HepG2 (cell line): Measurements from ENCODE around the gene EVI5. TPM values are rescaled to one million over a fixed set of nuclear protein-coding genes. Genes with fewer than 3 reads are reported as not detected.

ENCODE experiments used
- AHDC1 ChIP-seq: sonication (generic); formaldehyde crosslinking; IDR thresholded peaks from 2 replicates; pipeline ENCODE4 v1.5.1; 2020; ENCODE audit warnings: mild to moderate bottlenecking, missing genetic modification reagents, borderline replicate concordance
- BRD4 ChIP-seq: sonication (generic); formaldehyde crosslinking; IDR thresholded peaks from 2 replicates; pipeline ENCODE4 v1.4.0; 2020; ENCODE audit warnings: missing genetic modification reagents
- CEBPG ChIP-seq: IDR thresholded peaks from 2 replicates; pipeline ENCODE4 v1.6.1; 2016
- CERS6 ChIP-seq: sonication (generic); formaldehyde crosslinking; IDR thresholded peaks from 2 replicates; pipeline ENCODE4 v1.5.0; 2020; ENCODE audit warnings: missing genetic modification reagents
- EP300 ChIP-seq, 3 experiments: sonication (generic) in 1 of 3; formaldehyde crosslinking in 1 of 3; IDR thresholded peaks; 2 replicates each; pipeline versions ENCODE4 v1.5.1 to v1.6.1; 2011 to 2020; ENCODE audit warnings: low read depth in 2 of 3, low read length in 2 of 3, borderline replicate concordance in 1 of 3, improper control_type of control experiment in 1 of 3, mild to moderate bottlenecking in 1 of 3, missing genetic modification reagents in 1 of 3, moderate library complexity in 1 of 3
- GZF1 ChIP-seq: sonication (generic); formaldehyde crosslinking; IDR thresholded peaks from 2 replicates; pipeline ENCODE4 v1.5.1; 2020; ENCODE audit warnings: mild to moderate bottlenecking, missing genetic modification reagents
- HDAC2 ChIP-seq: sonication (generic); formaldehyde crosslinking; IDR thresholded peaks from 2 replicates; pipeline ENCODE4 v1.4.0; 2020; ENCODE audit warnings: missing genetic modification reagents
- HNF1A ChIP-seq, 2 experiments: sonication (generic) in 1 of 2; formaldehyde crosslinking in 1 of 2; IDR thresholded peaks; 2 replicates each; pipeline versions ENCODE4 v1.4.0 to v1.6.1; 2016 to 2020; ENCODE audit warnings: borderline replicate concordance in 1 of 2, low read depth in 1 of 2, mild to moderate bottlenecking in 1 of 2, missing genetic modification reagents in 1 of 2
- HNF4A ChIP-seq: sonication (generic); formaldehyde crosslinking; IDR thresholded peaks from 2 replicates; pipeline ENCODE4 v1.4.0; 2020; ENCODE audit warnings: missing genetic modification reagents
- KAT8 ChIP-seq: IDR thresholded peaks from 2 replicates; pipeline ENCODE4 v1.6.1; 2016; ENCODE audit warnings: missing genetic modification reagents, missing compliant biosample characterization
- MYC ChIP-seq: sonication (generic); formaldehyde crosslinking; IDR thresholded peaks from 2 replicates; pipeline ENCODE4 v1.9.0; 2021; ENCODE audit warnings: missing genetic modification reagents, borderline replicate concordance
- NFIC ChIP-seq: IDR thresholded peaks from 2 replicates; pipeline ENCODE4 v1.6.1; 2012; ENCODE audit warnings: mild to moderate bottlenecking, low read length, inconsistent platforms
- POLR2AphosphoS5 ChIP-seq: IDR thresholded peaks from 2 replicates; pipeline ENCODE4 v1.6.1; 2012; ENCODE audit warnings: low read depth, low read length
- SMYD3 ChIP-seq: sonication (generic); formaldehyde crosslinking; IDR thresholded peaks from 2 replicates; pipeline ENCODE4 v1.8.1; 2023; ENCODE audit warnings: mild to moderate bottlenecking, missing genetic modification reagents
- ZNF362 ChIP-seq: sonication (generic); formaldehyde crosslinking; IDR thresholded peaks from 2 replicates; pipeline ENCODE4 v1.4.0; 2020; ENCODE audit warnings: missing genetic modification reagents, mild to moderate bottlenecking, borderline replicate concordance
- polyA plus RNA-seq, 8 experiments: library from polyadenylated mRNA; depleted of rRNA in 3 of 8; stranded (reverse) in 7 of 8; unstranded in 1 of 8; fragments of >200 nt; fragmentation: Illumina TruSeq in 4 of 8; extraction: Trizol in 4 of 8; gene quantifications; 2 replicates each; pipeline versions ENCODE4 v1.2.1 to v1.2.3, GENCODE V29; 2011 to 2016; ENCODE audit warnings: low read depth in 4 of 8, missing spikeins in 1 of 8, mixed read lengths in 1 of 8; ENCODE audit not compliant: insufficient read depth in 1 of 8
- total RNA-seq, 5 experiments: library from RNA; depleted of rRNA; stranded (reverse); fragments of >200 nt; fragmentation: Illumina TruSeq; extraction: Trizol; gene quantifications; 2 replicates each; pipeline ENCODE4 v1.2.3, GENCODE V29; 2016; ENCODE audit warnings: low read depth in 1 of 5

Gene EVI5
- total and polyA plus RNA-seq, 2 of the 13 experiments (the other 11 are each of a cell fraction or from before 2014, with no cell fraction given) = 4.0 to 12.6 TPM

- peak; percentile 59; the same call in 1 of the 2 replicates for TF ChIP-seq AHDC1
- TF ChIP-seq GZF1 (CRISPR knock-in tag) = no peak
- TF ChIP-seq ZNF362 (CRISPR knock-in tag) = peak; percentile 93
- TF ChIP-seq EP300 (IDR thresholded peaks at IDR 0.05; ENCODE audit: low read depth in 2 of 2, low read length in 2 of 2) = peak in 1 of 2 experiments; percentile 83; a peak in 2 of 4 replicates
- no peak for TF ChIP-seq EP300 (CRISPR knock-in tag; IDR thresholded peaks at IDR 0.05; ENCODE audit: borderline replicate concordance)
- peak; percentile 90 for TF ChIP-seq HNF4A (CRISPR knock-in tag)
- no peak for TF ChIP-seq BRD4 (CRISPR knock-in tag)
- peak; percentile 69; the same call in 1 of the 2 replicates for TF ChIP-seq NFIC
- TF ChIP-seq KAT8 (CRISPR knock-in tag) = peak; percentile 68; the same call in 1 of the 2 replicates
- no peak for TF ChIP-seq CERS6
- TF ChIP-seq MYC = no peak
- TF ChIP-seq SMYD3 (CRISPR knock-in tag) = no peak
- TF ChIP-seq CEBPG (CRISPR knock-in tag) = peak; percentile 39
- 0 out of 2 replicates have a peak, but pooled peaks have one; percentile 23 for TF ChIP-seq POLR2AphosphoS5
- TF ChIP-seq HDAC2 (CRISPR knock-in tag) = peak; percentile 48; the same call in 1 of the 2 replicates
- 0 out of 2 replicates have a peak, but pooled peaks have one; percentile 16 for TF ChIP-seq HNF1A (IDR thresholded peaks at IDR 0.05; ENCODE audit: low read depth)
- TF ChIP-seq HNF1A (CRISPR knock-in tag; IDR thresholded peaks at IDR 0.05; ENCODE audit: borderline replicate concordance) = no peak
These were observed 247.7 kb downstream of the EVI5 start (continued) for GRCh38 chr1:92536980-92537884.
